Memory B cell (primary cell): ENCODE results near the gene AKIRIN1.
A peak's percentile ranks its signal among the peaks of the same experiment; 100 is the strongest.
"Not testable (repeated sequence)": the region's sequence is repeated elsewhere in the genome, so short reads cannot be mapped to it uniquely, and the experiment has no call there.

ENCODE experiments used
- ATAC-seq: fragments of 150-1000 bp; cut with Tn5 transposase; 2 replicates; pipeline ENCODE4 v1.10.0; 2021; ENCODE audit warnings: low read depth, mild to moderate bottlenecking, moderate library complexity
- DNase-seq, 2 donors: peaks; one replicate each; pipeline ENCODE4 v3.0.0; 2022; ENCODE audit warnings: low spot score in 2 of 2
- H3K27ac Mint-ChIP-seq: one replicate; pipeline ENCODE4 v1.8.0; 2022; ENCODE audit warnings: mild to moderate bottlenecking, moderate library complexity, mixed read lengths
- H3K27me3 Mint-ChIP-seq: one replicate; pipeline ENCODE4 v1.8.0; 2022; ENCODE audit warnings: mixed read lengths
- H3K36me3 Mint-ChIP-seq: one replicate; pipeline ENCODE4 v1.8.0; 2022; ENCODE audit warnings: mild to moderate bottlenecking, mixed read lengths
- H3K4me1 Mint-ChIP-seq: one replicate; pipeline ENCODE4 v1.8.0; 2022; ENCODE audit warnings: mixed read lengths
- H3K4me3 Mint-ChIP-seq: one replicate; pipeline ENCODE4 v1.8.0; 2022; ENCODE audit warnings: mild to moderate bottlenecking, moderate library complexity, mixed read lengths
- H3K9me3 Mint-ChIP-seq: one replicate; pipeline ENCODE4 v1.8.0; 2022; ENCODE audit warnings: mixed read lengths

Gene AKIRIN1

DNA sequence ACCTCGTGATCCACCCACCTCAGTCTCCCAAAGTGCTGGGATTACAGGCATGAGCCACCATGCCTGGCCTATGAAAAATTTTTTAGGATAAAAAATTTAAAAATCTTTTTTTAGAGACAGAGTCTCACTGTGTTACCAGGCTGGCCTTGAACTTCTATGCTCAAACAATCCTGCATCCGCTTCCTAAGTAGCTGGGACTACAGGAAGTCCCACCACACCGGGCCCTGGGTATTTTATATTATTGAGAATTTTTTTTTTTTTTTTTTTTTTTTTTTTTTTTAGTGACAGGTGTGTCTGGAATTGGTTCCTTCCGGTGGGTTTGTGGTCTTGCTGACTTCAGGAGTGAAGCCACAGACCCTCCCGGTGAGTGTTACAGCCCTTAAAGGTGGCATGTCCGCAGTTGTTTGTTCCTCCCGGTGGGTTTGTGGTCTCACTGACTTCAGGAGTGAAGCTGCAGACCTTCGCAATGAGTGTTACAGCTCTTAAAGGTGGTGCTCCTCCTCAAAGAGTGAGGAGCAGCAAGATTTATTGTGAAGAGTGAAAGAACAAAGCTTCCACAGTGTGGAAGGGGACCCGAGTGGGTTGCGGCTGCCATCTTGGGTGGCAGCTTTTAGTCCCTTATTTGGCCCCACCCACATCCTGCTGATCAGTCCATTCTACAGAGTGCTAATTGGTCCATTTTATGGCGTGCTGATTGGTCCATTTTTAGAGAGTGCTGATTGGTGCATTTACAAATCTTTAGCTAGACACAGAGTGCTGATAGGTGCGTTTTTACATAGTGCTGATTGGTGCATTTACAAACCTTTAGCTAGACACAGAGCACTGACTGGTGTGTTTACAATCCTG lies 13.5 kb upstream of the AKIRIN1 start:
- not testable (repeated sequence) for ATAC-seq, H3K9me3 Mint-ChIP-seq, H3K36me3 Mint-ChIP-seq, H3K4me3 Mint-ChIP-seq, H3K27ac Mint-ChIP-seq, H3K27me3 Mint-ChIP-seq, H3K4me1 Mint-ChIP-seq, DNase-seq

DNA sequence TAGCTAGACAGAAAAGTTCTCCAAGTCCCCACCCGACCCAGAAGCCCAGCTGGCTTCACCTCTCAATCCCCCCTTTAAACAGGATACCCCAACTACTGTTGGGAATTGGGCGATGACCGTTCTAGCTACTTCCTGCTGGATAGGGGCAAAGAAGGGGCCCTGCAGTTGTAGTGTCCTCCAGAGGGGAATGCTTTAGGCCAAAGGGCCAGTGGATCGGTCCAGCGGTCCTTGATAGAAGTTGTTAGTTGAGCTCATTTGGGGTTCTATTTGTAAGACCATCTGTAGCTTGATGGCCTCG lies 12.9 kb upstream of the AKIRIN1 start:
- not testable (repeated sequence) for H3K4me1 Mint-ChIP-seq, H3K27me3 Mint-ChIP-seq, H3K27ac Mint-ChIP-seq, DNase-seq, H3K4me3 Mint-ChIP-seq, H3K9me3 Mint-ChIP-seq, H3K36me3 Mint-ChIP-seq, ATAC-seq

DNA sequence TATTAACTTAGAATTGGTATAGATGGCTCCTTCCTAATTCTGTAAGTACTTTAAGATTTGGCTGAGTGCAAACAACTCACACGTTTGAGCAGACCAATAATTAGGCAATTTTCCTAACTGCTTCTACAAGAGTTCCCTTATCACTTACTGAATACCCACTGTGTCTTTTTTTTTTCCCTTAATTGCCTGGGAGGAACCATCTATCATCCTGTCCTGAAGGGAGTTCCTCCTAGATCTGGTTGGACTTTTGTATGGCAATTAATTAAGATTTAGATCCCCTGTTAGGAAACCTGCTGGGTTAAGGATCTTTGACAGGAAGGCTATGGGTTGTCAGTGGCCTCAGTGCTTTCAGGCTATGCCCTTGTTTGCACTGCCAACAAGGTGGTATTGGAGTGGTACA lies 11.7 kb upstream of the AKIRIN1 start:
- not testable (repeated sequence) for ATAC-seq, DNase-seq, H3K27me3 Mint-ChIP-seq, H3K36me3 Mint-ChIP-seq, H3K4me3 Mint-ChIP-seq, H3K4me1 Mint-ChIP-seq, H3K9me3 Mint-ChIP-seq, H3K27ac Mint-ChIP-seq

DNA sequence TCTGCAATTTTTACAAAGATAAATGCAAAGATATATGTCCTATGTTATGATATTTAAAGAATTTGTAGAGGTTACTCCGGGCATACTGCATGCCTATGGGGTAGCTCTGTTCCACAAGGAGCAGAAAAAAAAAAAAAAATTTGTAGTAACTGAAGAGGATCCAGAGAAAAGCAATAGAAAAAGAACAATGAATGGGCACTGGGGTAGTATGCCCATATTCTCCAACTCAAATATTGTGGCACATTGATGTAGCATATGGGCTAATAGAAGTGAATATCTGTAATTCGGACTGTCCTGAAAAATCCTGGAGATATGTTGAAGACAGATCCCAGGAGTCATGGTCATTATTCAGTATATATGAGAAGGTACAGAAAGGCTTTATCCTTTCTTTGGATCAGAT lies 1.1 kb upstream of the AKIRIN1 start:
- peaks cover under 1% of the 10 kb centered on the region for H3K36me3 Mint-ChIP-seq
- ATAC-seq (no peak), DNase-seq (no peak)
- H3K4me1 Mint-ChIP-seq = peaks cover 15% of the 10 kb centered on the region
- peak overlapping the region; percentile 87 for H3K4me3 Mint-ChIP-seq
- peak overlapping the region; percentile 91 for H3K27ac Mint-ChIP-seq
- H3K27me3 Mint-ChIP-seq = peaks cover 7% of the 10 kb centered on the region
- H3K9me3 Mint-ChIP-seq = no peaks in the 10 kb centered on the region

DNA sequence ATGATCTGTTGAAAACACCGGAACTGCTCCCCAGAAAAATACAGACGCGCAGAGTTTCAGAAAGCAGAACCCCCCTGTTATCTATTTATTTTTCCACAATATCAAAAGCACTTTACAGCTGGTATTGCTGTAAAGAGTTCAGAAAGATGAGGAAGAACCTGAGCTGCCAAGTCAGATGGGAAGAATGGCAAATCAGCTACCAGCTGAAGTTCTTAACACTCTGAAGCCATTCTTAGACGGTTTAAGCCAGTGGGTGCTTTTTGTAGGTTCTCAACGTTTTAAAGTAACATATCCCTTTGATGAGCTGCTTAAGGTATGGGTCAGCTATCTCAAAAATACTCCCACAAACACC lies 714 bp upstream of the AKIRIN1 start:
- peaks cover 18% of the 10 kb centered on the region for H3K4me1 Mint-ChIP-seq
- ATAC-seq = no peak

DNA sequence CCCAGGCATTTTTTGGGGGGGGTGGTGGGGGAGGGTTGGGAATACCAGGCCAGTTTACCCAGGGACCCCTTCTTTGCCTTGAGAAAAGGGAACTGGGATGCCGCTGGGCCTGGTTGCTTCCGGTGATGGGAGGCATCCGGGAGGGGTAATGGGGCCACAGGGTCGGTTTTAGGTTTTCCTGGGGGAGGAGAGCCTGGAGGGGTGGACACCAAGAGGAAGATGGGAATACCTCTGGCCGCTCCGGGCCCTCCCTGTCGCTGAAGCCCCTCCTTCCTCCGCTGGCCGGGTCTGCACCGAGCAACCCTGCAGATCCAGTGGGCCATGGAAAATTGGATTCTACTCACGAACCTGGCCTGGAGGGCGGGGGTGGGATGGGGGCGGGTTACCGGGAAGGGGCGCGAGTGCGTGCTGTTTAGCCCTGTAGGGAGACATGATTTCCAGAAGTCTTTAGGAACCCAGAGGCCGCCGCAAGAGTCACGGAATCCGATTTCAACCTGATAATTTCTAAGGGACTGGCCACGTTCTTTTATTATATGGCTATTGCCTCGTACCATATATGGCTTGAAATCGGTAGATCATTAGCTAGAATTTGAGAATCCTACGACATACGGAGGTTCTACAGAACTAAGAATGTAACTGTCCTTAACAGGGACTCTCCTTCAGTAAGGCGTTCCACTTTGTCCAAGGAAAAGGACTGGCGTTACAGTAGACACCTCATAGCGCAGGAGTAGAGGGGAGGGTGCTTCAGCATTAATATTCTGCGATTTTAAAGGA lies 749 bp downstream of the AKIRIN1 start:
- peak in 1 of 2 donors; percentile 13 for DNase-seq
- H3K4me3 Mint-ChIP-seq = peak overlapping the region; percentile 87

More for the DNA sequence above, 714 bp upstream of the AKIRIN1 start:
- Mint-ChIP-seq H3K27ac (peak overlapping the region; percentile 91), H3K9me3 (no peaks in the 10 kb centered on the region), H3K36me3 (peaks cover 4% of the 10 kb centered on the region), H3K27me3 (peaks cover 6% of the 10 kb centered on the region), H3K4me3 (peak overlapping the region; percentile 87)
- DNase-seq = no peak

DNA sequence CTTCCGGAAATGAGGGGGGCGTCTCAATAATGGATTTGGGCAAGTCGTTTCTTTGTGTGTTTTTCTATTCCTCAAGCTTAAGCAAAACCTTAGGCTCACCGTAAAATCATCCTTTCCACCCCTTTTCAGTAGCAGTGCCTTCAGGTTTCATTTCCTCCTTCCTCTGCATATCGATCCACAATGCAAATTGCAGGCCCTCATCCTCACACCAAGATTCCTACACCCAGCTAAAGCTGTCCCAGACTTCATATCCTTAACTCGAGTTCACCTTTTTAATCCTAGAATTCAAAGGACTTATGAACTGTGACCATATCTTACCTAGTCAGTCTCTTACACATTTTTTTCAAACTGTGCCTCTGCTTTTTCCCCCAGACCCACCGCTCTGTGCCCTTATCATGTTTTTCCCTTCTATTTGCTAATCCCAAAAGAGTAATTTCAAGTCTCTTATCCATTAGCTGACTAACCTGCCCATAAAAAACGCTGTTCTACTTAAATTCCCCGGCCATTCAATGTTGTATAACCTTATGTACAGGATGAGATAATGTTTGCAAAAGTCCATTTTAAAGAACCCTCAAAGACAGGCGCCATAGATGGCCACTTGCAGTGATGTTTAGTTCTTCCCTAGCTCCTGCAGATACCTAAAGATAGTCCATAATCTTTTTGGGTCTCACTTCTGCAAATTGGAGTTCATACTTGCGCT lies 1.5 kb downstream of the AKIRIN1 start:
- H3K4me3 Mint-ChIP-seq = peak overlapping the region; percentile 87
- H3K27me3 Mint-ChIP-seq = no peaks in the 10 kb centered on the region
- peak overlapping the region; percentile 54 for H3K27ac Mint-ChIP-seq
- no peaks in the 10 kb centered on the region for H3K9me3 Mint-ChIP-seq
- peak; percentile 18 for ATAC-seq
- DNase-seq = peak in 1 of 2 donors; percentile 25
- peaks cover 8% of the 10 kb centered on the region for H3K36me3 Mint-ChIP-seq
- H3K4me1 Mint-ChIP-seq = peaks cover 24% of the 10 kb centered on the region

More for the DNA sequence above, 749 bp downstream of the AKIRIN1 start:
- no peak for ATAC-seq
- H3K9me3 Mint-ChIP-seq = no peaks in the 10 kb centered on the region
- peaks cover 20% of the 10 kb centered on the region for H3K4me1 Mint-ChIP-seq
- H3K27me3 Mint-ChIP-seq = no peaks in the 10 kb centered on the region
- H3K27ac Mint-ChIP-seq = peak overlapping the region; percentile 54
- H3K36me3 Mint-ChIP-seq = peaks cover 8% of the 10 kb centered on the region

DNA sequence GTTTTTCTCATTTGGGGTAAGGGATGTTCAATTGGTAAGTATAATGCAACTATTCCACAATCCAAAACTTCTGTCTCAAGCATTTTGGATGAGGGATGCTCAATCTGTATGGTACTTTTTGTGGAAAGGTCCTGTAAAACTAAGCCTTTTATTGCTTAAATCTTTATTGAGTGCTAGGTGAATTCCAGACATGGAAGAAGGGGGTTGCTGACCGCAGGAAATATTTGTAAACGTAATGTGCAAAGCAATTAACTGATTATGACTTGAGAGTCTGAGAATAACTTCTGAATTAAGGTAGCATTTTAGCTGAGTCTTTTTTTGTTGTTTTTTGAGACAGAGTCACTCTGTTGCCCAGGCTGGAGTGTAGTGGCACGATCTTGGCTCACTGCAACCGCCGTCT lies 3.1 kb downstream of the AKIRIN1 start:
- Mint-ChIP-seq H3K36me3 (peaks cover 13% of the 10 kb centered on the region), H3K9me3 (no peaks in the 10 kb centered on the region), H3K27ac (no peak overlapping the region), H3K27me3 (no peaks in the 10 kb centered on the region), H3K4me3 (no peak overlapping the region), H3K4me1 (peaks cover 26% of the 10 kb centered on the region)
- no peak for ATAC-seq
- DNase-seq = no peak

DNA sequence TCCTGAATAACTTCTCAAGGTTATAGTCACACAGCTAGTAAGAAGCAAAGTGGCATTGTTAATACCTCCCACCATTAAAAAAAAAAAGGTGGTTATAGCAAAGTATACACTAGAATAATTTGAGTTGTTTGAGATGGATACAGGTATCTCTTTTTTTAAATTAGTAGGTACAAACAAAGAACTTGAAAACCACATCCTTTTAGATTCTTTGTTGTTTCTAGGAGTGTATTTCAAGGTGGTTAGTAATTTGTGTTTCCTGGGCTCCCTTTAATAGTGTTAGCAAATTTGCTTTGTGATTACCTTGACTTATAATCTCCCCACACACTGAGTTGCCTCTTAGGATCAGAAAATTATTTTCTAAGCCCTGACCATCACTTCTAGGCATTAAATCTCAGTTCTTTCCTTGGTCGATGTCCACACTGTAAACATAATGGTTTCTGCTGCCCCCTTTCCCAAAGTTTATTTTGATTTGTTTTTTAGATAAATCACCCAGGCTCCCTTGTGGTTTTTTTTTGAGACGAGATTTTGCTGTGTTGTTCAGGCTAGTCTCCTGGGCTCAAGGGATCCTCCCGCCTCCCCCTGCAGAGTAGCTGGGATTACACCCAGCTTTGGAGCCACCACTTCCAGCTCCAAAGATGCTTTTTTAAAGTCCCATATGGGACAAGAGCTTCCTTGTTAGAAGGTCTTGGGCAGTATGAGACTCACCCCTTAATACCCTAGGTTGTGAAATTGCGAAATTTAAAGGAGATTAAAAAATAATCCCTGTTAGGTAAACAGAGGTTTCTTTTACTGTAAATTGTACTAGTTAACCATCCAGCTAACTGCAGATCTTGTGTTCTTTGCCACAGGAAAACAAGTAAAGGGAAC lies 6.2 kb downstream of the AKIRIN1 start:
- Mint-ChIP-seq H3K4me1 (peaks cover 25% of the 10 kb centered on the region), H3K9me3 (no peaks in the 10 kb centered on the region), H3K36me3 (peaks cover 21% of the 10 kb centered on the region), H3K4me3 (no peak overlapping the region), H3K27ac (peak overlapping the region; percentile 73), H3K27me3 (no peaks in the 10 kb centered on the region)
- ATAC-seq (no peak), DNase-seq (no peak)

DNA sequence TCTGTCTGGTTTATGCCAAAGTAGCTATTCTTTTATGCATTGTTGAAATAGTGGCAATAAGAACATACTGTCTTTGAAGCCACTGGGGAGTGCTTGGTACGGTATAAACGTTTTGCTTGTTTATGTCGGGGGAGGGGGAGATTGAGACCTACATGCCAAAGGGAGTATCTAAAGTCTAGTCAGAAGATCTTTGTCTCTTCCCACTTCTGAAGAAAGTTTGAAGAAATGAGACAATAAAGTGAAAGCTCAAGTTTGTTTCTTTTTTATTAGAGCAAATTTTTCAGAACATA lies 6.8 kb downstream of the AKIRIN1 start:
- Mint-ChIP-seq H3K4me3 (no peak overlapping the region), H3K36me3 (peaks cover 23% of the 10 kb centered on the region), H3K27me3 (no peaks in the 10 kb centered on the region), H3K4me1 (peaks cover 19% of the 10 kb centered on the region), H3K9me3 (no peaks in the 10 kb centered on the region), H3K27ac (peak overlapping the region; percentile 73)
- DNase-seq = no peak
- ATAC-seq = no peak

DNA sequence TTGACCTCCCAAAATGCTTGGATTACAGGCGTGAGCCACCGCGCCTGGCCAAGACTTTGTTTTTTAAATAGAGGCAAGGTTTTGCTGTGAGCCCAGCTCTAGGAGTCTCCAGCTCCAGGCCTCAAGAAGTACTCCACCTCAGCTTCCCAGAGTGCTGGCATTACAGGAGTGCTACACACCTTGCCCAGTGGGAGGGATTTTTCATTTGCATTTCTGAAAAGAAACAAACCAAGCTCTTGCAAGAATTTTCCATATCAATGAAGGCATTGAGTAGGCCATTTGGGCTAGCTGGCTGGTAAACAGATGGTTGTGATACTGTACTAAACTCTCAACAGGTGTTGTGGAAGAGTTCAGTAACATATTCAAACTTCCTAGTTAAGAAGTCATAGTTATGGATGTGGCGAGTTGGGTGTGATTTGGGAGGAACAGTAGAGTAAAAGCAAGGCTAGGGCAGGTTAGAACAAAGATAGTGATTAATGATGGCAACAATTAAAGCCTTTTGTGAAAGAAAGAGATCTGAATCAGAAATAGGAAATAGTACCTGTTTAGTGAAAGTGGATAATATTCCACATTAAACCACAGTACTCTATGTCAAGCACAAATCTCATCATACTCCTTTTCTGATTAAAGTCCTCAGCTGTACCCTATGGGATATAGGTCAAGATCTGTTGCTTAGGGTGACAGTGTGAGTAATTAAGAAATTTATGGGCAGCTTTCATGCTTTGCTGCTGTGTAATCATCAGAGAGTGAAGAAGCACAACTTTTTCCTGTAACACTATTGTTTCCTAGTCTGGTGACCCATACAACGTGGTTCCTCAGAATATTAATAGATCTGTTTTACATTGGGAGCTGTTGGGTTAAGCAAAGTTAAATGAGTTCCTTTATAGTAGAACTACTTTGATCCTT lies 10.7 kb downstream of the AKIRIN1 start:
- H3K4me3 Mint-ChIP-seq = no peak overlapping the region
- H3K27me3 Mint-ChIP-seq = no peaks in the 10 kb centered on the region
- H3K9me3 Mint-ChIP-seq = no peaks in the 10 kb centered on the region
- DNase-seq (no peak), ATAC-seq (no peak)
- peak overlapping the region; percentile 28 for H3K27ac Mint-ChIP-seq
- H3K4me1 Mint-ChIP-seq = peaks cover 9% of the 10 kb centered on the region
- peaks cover 32% of the 10 kb centered on the region for H3K36me3 Mint-ChIP-seq

DNA sequence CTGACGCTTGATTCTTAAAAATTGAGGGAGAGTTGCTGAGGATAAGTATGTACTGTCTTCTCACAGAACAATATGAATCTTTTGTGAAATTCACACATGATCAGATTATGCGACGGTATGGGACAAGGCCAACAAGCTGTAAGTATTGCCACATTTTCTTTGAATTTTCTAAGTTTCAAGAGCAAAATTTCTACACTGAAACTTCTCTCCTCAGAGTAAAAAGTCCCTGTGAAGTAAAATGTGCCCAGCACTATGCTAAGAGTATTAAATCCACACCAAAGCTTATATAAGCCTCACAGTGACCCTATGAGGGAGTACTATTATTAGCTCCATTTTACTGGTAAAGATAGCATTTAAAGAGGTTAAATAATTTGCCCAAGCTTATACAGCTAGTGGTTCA lies 12.2 kb downstream of the AKIRIN1 start:
- Mint-ChIP-seq H3K27ac (no peak overlapping the region), H3K4me3 (no peak overlapping the region), H3K9me3 (no peaks in the 10 kb centered on the region), H3K36me3 (peaks cover 33% of the 10 kb centered on the region), H3K27me3 (no peaks in the 10 kb centered on the region), H3K4me1 (peaks cover 6% of the 10 kb centered on the region)
- no peak for DNase-seq
- ATAC-seq = no peak

DNA sequence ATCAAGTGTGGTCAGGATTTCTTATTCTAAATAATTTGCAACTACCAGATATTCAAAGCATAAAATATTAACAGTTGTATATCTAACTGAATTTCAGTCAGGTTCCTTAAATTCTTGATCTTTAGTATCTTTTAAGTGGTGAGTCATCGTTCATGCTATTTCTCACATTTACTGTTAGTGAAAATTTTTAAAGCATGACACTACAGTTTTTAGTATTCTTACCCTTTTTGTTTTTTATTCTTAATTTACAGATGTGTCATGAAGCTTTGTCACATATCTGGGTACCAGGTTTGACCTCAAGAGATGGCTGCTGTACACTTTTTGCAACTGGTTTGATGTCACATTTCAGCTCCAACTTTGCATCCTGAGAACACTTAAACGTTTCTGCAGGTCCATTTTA lies 12.7 kb downstream of the AKIRIN1 start:
- ATAC-seq (no peak), DNase-seq (no peak)
- H3K4me3 Mint-ChIP-seq = no peak overlapping the region
- H3K27ac Mint-ChIP-seq = no peak overlapping the region
- H3K4me1 Mint-ChIP-seq = peaks cover 6% of the 10 kb centered on the region
- H3K9me3 Mint-ChIP-seq = no peaks in the 10 kb centered on the region
- H3K27me3 Mint-ChIP-seq = no peaks in the 10 kb centered on the region
- peaks cover 36% of the 10 kb centered on the region for H3K36me3 Mint-ChIP-seq
